Measurements from ENCODE around the gene APEH.

DNA sequence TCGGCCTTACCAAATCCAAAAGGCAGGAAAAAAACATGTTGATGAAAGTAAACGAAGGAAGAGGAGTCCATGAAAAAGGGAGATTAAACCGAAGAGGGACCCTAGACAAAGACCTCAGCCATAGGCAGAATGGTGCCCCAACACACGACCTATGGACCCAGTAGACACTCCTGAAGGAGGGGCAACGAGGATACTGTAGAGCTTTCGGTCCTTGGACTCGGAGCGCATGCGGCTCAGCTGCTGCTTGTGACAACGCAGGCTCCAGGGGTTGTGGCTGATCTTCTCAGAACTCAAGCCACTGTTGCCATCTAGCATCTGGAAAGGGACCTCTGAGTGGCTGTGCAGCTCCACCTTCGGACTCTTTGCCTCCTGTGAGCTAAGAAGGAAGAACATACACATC is 58.4 kb downstream of the APEH start:
- TF ChIP-seq, protein P1, sequence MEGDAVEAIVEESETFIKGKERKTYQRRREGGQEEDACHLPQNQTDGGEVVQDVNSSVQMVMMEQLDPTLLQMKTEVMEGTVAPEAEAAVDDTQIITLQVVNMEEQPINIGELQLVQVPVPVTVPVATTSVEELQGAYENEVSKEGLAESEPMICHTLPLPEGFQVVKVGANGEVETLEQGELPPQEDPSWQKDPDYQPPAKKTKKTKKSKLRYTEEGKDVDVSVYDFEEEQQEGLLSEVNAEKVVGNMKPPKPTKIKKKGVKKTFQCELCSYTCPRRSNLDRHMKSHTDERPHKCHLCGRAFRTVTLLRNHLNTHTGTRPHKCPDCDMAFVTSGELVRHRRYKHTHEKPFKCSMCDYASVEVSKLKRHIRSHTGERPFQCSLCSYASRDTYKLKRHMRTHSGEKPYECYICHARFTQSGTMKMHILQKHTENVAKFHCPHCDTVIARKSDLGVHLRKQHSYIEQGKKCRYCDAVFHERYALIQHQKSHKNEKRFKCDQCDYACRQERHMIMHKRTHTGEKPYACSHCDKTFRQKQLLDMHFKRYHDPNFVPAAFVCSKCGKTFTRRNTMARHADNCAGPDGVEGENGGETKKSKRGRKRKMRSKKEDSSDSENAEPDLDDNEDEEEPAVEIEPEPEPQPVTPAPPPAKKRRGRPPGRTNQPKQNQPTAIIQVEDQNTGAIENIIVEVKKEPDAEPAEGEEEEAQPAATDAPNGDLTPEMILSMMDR (IDR thresholded peaks at IDR 0.05) = no peak
- TF ChIP-seq POLR2A (IDR thresholded peaks at IDR 0.05; ENCODE audit: low read depth) = no peak

All from esophagus muscularis mucosa (tissue), 3 donors.